HG03460 (cell line): Measurements from ENCODE around the gene PHACTR2.
"Not testable (repeated sequence)": the region's sequence is repeated elsewhere in the genome, so short reads cannot be mapped to it uniquely, and the experiment has no call there.

Experiments used
- ATAC-seq: cut with Tn5 transposase; IDR thresholded peaks from one replicate; pipeline ENCODE4 v1.9.1; 2021; ENCODE audit not compliant: unreplicated experiment

The PHACTR2 gene

DNA sequence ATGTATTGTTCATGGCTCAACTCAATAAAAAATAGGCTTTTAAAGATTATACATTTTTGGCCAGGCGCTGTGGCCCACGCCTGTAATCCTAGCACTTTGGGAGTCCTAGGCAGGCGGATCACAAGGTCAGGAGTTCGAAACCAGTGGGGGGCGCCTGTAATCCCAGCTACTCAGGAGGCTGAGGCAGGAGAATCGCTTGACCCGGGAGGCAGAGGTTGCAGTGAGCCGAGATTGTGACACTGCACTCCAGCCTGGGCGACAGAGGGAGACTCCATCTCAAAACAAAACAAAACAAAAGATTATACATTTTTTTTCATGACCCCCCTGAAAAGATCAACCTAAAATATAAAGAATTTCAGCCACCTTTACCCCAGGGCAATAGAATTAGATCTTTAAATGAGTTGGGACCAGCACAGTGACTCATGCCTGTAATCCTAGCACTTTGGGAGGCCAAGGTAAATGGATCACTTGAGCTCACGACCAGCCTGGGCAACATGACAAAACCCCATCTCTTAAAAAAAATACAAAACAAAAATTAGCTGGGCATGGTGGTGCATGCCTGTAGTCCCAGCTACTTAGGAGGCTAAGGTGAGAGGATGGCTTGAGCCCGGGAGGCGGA lies 60.4 kb downstream of the PHACTR2 start:
- ATAC-seq: not testable (repeated sequence)

DNA sequence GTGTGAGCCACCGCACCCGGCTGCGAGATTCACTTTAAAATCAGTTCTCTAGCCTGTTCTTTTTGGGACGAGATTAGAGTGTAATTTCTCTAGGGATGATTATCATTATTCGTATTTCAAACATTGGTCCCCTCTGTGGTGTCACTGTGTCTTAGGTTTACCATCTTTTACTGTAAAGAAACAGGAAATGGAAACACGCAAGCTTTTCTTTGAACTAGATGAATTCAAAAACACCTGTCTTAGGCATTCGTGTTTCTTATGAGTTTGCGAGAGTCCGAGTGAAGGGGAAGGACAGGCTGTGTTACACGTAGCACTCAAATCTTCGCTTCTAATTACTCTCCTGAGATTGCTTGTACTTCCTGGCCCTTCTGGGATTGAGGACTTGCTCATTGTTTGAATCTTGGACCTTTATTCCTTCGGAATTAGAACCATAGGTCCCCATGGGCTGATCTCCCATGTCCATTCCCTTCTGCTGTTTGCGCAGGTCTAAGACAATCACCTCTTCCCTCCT lies 61.6 kb downstream of the PHACTR2 start:
- no peak for ATAC-seq

DNA sequence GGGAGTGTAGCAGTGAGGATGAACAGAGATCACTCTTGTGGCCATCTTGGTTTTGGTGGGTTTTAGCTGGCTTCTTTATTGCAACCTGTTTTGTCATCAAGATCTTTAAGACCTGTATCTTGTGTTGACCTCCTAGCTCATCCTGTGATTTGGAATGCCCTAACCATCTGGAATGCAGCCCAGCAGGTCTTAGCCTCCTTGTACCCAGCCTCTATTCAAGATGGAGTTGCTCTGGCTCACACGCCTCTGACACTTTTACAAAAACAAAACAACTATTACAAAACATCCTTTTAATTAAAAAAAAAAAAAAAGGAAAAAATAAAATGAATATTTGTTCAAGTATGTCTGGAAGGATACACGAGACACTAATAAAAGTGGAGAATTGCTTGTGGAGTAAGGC lies 62.4 kb downstream of the PHACTR2 start:
- ATAC-seq: no peak

DNA sequence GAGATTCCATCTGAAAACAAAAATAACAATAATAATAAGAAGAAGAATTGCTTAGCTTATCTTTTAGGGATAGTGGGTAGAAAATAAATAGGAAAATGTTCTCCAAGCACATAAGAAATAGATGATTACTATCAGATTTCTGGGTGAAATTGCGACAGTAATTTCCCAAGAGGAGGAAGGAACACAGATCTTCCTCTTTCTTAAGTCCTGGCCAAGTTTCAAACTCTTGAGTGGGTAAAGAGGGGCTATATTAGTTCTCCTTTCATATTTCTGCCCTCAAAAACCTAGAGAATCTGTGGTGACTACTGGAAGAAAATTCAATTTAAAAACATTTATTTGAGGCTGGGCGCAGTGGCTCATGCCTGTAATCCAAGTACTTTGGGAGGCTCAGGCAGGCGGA lies 63.7 kb downstream of the PHACTR2 start:
- no peak for ATAC-seq

DNA sequence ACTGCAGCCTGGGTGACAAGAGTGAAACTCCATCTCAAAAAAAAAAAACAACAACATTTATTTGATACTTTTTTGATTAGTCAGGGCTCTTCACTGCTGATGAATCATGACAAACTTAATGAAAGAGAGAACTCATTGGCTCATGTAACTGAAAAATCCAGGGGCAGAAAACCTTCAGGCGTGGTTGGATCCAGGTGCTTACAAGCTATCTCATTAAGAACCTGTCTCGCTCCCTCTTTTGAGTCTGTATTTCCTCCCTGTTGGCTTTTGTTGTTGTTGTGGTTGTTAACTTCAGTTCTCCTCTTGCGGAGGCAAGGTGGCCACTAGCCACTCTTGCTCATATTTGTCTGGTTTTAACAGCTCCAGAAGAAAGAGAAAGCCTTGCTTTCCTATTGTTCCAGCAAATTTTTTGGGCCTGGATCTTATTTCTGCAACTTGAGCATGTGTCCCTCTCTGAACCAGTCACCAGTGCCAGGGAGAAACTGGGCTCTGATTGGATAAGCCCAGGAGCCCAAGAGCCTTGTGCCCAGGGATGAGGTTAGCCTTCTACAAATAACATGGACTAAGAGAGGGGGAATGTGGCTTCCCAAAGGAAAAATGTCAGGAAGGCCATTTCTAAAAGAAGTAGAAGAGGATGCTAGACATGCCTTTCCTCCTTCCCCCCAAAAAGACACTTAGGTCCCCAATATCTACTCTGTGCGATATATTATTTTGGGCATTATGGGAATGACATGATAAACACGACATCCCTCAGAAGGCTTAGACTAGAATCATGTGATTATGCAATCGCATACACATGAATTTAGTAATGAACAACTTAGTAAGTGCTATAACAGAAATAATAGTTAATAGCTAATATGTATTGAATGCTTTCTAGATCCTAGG lies 64.5 kb downstream of the PHACTR2 start:
- ATAC-seq: no peak

DNA sequence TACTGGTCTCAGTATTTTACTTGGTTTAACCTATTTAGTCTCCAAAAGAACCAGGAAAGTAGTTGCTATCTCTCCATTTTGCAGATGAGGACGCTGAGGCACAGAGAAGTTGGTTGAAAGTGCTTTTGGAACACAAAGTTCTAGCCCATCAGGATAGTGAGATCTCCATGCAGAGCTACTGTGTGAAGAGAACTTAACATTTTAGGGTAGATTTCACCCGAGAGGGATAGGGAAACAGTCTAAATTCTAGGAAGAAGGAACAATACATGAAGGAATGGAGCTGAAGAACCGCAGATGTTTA lies 65.1 kb downstream of the PHACTR2 start:
- ATAC-seq: no peak

DNA sequence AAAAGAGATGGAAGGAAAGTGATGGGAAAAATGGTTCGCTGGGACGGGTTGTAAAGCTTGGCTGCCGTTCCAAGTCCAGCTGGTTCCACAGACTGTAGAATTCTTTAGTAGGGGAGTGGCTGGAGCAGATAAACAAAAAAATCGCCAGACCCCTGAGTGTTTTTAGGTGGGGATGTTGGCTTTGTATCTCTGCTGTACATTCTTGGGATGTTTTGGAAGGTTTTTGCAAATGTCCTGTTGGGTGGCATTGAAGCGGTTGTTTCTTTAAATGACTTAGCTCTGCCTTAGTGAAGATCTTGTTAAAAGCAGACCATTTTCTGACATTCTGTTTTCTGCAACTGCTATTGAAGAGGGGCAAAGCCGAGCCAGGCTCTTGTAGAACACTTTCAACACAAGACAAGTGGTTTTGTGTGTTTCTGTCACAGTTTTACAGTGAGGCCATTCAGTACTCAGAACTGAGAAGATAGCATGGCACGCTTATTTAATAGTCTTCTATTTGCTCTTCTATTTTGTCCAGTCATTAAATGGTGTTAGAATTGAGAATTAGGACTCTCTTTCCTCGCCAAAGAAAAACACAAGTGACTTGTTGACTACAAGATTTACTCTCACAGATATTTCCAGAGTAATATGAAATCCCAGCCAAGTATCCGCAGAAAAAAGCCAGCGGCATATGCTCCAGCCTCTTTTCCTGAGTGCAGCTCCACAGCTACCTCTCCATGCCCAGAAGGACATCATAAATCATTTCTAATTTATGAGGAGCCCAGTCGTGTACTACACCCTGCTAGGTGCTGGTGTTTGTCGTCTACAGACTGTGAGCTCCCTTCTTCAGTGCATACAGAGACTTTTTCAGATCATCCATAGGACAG lies 65.8 kb downstream of the PHACTR2 start:
- ATAC-seq: no peak

DNA sequence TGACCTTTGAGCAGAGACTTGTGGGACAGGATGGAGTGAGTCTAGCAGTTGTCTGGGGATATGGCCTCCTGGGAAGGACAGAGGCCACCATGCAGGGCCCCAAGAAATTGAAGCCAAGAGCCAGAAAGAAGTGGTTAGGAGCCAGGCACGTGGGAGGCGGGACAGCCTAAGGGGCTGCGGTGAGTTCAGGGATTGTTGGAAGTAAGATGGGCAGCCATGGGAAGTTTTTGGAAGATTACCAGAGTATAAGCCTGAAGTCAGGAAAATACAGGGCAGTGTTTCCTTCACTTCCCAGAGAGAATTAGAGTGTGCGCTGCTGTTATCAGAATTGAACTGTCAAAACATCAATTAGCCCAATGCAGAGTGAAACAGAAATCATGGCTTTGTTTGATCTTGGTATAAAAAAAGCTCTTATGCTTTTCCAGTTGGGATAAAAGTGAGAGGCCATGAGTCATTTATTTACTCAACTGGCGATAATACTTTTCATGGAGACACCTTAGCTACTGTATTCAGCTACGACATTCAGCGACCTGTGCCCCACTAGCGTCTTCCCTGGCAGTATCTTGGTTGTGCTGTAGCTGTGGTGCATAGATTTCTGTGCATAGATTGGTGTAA lies 66.9 kb downstream of the PHACTR2 start:
- ATAC-seq: no peak

DNA sequence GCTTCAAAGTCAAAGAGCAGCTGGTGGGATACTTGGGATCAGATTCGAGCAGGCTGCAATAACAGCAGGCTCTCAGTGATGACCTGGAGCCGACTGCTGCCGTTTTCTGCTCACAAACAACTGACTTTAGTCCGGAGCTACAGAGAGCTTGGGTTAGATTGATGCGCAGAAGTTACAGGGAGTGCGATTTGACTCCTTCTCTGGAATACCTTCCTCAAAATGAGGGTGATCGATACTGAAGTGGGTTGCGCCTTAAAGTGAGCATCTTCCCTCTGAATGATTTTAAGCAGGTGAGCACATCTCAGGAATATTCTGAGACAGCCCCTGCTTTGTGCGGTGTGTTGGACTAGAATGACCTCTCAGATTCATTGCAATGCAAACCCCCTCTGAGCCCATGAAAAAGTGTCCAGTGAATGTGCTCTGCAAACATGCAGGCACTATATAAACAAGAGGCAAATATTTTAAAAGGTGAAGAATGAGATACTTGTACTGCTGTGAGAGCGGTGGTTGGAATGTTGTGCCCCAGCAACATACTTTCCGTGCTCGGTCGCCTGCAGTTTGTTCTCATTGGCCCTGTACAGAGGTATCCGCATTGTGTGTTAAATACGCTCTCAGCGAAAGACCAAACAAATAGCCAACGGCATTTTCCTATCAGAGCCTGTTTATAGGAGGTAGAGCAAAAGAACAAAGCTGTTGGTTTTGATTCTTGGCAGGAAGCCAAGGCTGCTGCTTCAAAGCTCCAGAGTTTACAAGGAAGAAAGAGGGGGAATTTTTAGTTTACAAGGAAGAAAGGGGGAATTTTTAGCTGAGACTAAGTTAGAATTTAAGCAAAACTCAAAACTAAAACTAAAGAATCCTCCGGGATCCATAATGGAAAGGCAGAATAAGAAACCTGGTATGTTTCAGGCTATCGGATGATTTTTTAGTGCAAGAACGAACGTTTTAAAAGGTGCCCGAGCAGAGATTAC lies 67.7 kb downstream of the PHACTR2 start:
- ATAC-seq: no peak

DNA sequence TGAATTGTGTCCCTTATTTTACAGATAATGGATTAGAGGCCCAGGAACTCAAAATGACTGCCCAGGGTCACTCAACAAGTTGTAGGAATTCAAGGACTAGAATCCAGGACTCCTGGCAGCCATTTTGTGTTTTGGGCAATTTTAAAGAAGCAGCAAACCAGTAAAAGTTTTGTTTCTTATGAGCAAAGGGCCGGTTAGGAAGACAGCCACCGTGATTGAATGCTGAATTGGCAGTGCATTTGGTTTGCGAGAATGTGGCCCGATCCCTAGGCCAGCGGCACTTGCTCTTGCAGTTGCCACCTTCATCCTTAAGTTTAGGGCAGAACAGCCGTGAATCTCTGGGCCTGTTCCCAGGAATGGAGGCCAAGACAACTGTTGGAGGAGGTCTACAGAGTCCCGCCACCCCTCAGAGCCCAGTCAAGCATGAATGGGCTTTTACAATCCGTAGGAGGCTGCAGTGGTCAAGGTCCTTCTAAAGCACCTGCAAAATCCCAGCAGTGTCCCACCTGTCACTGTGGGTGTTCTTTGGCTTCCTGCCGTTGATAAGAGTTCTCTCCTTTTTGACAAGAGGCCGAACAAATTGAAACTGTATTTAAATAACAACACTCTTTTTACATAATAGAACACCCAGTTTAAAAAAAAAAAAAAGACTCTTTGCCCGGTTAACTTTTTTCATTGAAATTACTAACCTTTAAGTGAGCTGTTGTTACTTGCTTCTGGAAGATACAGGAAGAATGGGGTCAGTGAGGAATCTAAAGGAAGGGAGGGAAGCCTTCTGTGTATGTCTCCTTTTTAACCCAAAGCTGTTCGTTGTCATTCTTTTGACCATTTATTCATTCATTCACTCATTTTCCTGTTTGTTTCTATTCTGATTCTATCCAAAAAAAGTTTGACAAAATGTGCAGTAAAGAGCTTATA lies 68.7 kb downstream of the PHACTR2 start:
- ATAC-seq: no peak

DNA sequence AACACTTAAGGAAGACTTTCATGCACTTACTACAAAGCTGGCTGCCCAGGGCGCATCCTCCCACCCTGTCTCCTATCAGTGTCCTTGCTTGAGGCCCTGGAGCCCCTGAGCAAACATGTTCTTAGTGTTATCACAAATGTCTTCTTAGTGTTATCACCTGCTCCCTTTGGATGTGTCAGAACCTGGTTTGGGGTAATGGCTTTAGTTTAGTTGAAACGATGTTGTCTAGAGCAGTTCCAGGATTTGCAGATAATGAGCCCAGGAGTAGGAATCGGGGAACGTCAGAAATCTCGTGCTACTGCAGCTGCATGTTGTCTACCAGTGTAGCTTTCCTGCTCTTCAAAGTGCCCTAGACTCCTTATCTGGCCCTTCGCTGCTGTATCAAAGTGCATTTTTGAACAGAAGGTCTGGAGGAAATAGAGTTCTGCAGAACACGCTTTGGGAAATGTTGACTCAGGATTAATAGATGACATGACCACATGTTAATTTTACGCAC lies 69.6 kb downstream of the PHACTR2 start:
- no peak for ATAC-seq

DNA sequence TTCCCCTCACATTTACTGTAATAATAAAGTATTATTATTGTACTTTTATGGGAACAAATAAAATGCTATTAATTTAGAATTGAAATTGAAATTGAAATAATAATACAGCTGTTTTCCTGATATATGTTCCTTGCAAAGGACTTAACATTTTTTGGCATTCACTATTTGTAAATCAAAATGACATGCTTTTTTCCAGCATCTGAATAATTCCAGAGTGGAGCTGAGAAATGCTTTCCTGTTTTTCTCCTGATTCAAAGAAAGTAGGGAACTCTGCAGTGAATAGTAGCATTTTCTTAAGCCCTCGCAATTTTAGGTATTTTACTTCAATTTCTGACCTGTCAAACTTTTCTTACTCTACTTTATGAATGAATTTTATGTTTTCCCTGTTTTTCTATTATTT lies 72.1 kb downstream of the PHACTR2 start:
- no peak for ATAC-seq

DNA sequence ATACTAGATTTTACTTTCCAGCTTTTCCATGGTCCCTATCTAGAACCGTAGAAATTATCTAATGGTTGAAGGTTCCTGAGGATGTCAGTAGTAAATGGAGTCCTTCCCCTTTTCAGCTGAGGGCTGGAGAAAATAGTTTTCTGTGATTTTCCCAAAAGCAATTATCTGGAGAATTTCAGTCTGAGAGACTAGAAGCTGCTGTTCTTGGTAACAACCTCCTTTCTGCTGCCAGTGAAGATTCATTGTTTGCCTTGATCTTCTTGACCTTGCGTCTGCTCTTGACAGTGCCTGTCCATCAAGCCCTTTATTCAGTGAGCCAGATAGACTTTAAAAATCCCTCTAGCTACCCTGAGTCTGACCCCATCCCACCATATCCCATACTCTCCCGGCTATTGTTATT lies 73.1 kb downstream of the PHACTR2 start:
- no peak for ATAC-seq

DNA sequence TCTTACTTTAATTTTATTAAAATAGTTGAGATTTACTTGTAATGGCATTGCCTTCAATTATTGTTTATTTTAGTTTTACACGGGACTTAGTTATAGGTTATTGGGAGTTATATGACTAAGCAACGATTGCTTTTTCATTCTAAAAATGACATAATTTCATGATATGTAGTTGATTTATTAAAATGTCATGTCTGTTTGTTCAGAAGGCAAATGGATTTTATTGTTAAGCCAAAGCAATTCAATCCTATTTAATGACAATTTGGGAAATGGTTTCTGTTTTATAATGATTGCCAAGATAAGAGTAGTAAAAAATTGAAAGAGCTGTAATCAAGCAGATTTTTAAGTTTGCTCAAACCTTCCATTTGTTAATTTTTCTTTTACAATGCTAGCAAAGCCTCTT lies 74.7 kb downstream of the PHACTR2 start:
- ATAC-seq: no peak

DNA sequence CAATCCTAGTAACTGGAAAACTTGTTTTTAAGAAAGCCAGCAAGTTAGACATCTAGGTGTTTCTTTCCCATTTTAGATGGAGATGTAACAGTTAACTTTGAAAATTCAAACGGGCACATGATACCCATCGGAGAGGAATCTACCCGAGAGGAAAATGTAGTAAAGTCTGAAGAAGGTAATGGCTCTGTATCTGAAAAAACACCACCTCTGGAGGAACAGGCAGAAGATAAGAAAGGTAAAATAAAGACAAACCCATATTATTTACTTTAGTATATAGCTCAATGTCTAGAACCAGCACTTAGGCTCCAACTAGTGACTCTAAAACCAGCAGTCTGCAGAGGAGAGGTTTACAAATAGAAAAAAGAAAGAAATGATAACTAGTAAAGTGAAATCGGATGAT lies 75.9 kb downstream of the PHACTR2 start:
- ATAC-seq: no peak

DNA sequence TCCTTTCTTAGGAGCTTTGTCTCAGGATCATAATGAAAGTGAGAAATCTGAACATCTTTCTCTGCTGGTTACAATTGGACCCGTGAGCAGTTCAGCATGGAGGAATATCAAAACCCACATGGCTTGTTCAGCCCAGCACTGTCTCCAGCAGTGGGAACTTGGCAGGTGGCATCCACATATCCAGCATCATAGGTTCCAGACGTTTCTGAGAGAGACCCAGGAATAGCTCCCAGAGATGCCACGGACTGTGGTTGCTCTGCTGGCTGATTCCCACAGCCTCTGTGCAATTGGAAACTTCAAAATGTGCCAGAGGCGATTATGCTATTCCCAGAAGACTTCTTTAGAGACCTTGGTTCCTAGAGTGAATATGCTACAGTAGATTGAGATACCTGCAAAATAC lies 76.4 kb downstream of the PHACTR2 start:
- ATAC-seq: no peak

DNA sequence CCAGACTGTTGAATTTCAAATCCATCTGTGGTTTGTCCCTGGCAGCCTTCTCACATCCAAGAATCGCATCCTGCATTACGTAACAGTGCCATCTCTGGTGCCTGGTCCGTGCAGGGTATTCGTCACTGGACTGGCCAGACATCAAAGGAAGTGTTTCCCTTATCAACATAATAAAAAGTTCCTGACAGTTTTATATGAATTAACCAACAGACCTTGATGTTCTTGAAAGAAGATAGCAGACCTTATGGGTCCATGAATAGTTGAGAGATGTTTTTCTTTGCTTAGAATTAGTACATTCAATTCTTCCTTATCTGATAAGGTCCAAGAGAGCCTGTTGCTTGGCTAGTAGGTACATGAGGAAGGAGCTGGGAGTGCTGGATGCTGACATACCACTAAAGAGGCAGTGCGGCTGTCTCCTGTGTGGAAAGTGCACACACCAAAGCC lies 77.6 kb downstream of the PHACTR2 start:
- ATAC-seq: no peak

DNA sequence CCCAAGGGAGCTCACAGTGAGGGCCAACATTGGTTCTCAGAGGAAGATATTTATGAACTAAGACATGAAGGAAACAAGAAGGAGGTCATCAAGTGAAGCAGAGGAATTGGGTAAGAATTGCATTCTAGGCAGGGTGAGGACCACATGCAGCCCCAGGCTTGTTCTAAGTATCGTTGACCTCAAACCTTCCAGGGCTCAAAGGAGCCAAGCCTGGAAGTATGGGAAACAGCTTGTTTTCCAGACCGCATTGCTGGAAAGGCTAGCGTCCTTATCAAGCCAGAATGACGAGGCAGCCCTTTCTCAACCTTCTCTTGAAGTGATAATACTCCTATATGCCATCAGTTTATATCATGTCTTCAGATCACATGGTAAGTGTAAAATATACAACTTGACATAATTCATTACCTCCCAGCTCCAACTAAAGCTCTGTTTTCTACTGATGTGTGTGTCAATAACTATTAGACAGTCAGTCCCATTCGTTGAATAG lies 79.6 kb downstream of the PHACTR2 start:
- ATAC-seq: no peak

DNA sequence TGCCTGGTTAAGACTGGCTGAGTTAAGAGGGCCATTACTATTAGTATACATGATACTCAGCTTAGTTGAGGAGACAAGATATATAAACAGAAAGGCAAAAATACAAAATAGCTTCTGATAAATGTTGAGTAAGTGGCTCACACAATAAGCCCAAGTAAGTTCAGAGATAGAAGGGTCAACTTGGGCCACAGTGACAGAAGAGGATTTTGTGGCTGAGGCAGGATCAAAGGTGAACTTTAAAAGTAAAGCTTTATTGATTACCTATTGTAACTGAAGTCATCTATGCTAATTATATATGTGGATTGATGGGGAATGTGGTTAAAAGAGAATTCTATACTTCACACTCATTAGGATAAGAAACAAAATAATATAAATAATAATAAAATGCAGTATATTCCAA lies 80.8 kb downstream of the PHACTR2 start:
- no peak for ATAC-seq
